SU-DHL-6 (cell line): ENCODE data around the gene DCAF12L1.

Experiments used
- H2AFZ ChIP-seq: fragments of 200-600 bp; sonication (generic); 2 replicates; pipeline ENCODE4 v1.6.1; 2014; ENCODE audit warnings: low read depth, mild to moderate bottlenecking, moderate library complexity, mixed read lengths, antibody characterized with exemption, low read length; ENCODE audit not compliant: severe bottlenecking
- H3F3A ChIP-seq: fragments of 200-600 bp; shearing (Covaris generic); 2 replicates; pipeline ENCODE4 v1.6.0; 2016; ENCODE audit warnings: antibody characterized with exemption, mild to moderate bottlenecking; ENCODE audit not compliant: insufficient read depth
- H3K27ac ChIP-seq: fragments of 200-600 bp; sonication (generic); 2 replicates; pipeline ENCODE4 v1.5.1; 2016; ENCODE audit warnings: low read depth, mild to moderate bottlenecking, low read length, moderate library complexity, mixed read lengths
- H3K27me3 ChIP-seq: fragments of 200-600 bp; sonication (generic), shearing (Covaris generic); 2 replicates; pipeline ENCODE4 v1.6.0; 2014; ENCODE audit warnings: mild to moderate bottlenecking, low read length
- H3K36me3 ChIP-seq: fragments of 200-600 bp; sonication (generic); 2 replicates; pipeline ENCODE4 v1.6.1; 2014; ENCODE audit warnings: mild to moderate bottlenecking, low read length, mixed read lengths
- H3K4me2 ChIP-seq: fragments of 300-600, 200-600 bp; shearing (Covaris generic), sonication (generic); 2 replicates; pipeline ENCODE4 v1.6.0; 2014; ENCODE audit warnings: low read length, low read depth, mild to moderate bottlenecking; ENCODE audit not compliant: poor library complexity, severe bottlenecking
- H3K4me3 ChIP-seq: fragments of 200-600 bp; sonication (generic); 2 replicates; pipeline ENCODE4 v1.5.1; 2014; ENCODE audit warnings: antibody characterized with exemption, low read length, mild to moderate bottlenecking, mixed read lengths; ENCODE audit not compliant: insufficient read depth, poor library complexity, severe bottlenecking
- H3K79me2 ChIP-seq: fragments of 200-600 bp; sonication (generic); 2 replicates; pipeline ENCODE4 v1.6.1; 2014; ENCODE audit warnings: mild to moderate bottlenecking, low read length, moderate library complexity; ENCODE audit not compliant: insufficient read depth
- H3K9ac ChIP-seq: fragments of 200-600 bp; sonication (generic); 2 replicates; pipeline ENCODE4 v1.7.0; 2014; ENCODE audit warnings: mild to moderate bottlenecking, low read length
- H3K9me2 ChIP-seq: fragments of 200-600 bp; sonication (generic); replicated peaks from 2 replicates; pipeline ENCODE4 v1.6.1; 2014; ENCODE audit warnings: low read length; ENCODE audit not compliant: insufficient read depth
- H3K9me3 ChIP-seq: fragments of 200-600 bp; sonication (generic); 2 replicates; pipeline ENCODE4 v1.6.1; 2014; ENCODE audit warnings: low read length, mixed read lengths; ENCODE audit not compliant: insufficient read depth
- H4K20me1 ChIP-seq: fragments of 200-600 bp; sonication (generic); 2 replicates; pipeline ENCODE4 v1.6.1; 2014; ENCODE audit warnings: low read depth, mild to moderate bottlenecking, antibody characterized with exemption, low read length, moderate library complexity, mixed read lengths
- EZH2phosphoT487 ChIP-seq: fragments of 200-600 bp; sonication (generic), shearing (Covaris generic); conservative IDR thresholded peaks from 2 replicates; pipeline ENCODE4 v1.6.1; 2018; ENCODE audit warnings: mild to moderate bottlenecking, antibody characterized with exemption, low read length, moderate library complexity, mixed read lengths
- TF ChIP-seq, protein P1 (sequence below): fragments of 200-600 bp; sonication (generic); IDR thresholded peaks from one replicate; pipeline ENCODE4 v1.5.1; 2017; ENCODE audit warnings: antibody characterized with exemption, mild to moderate bottlenecking, low read length, moderate library complexity; ENCODE audit not compliant: insufficient read depth, poor library complexity, severe bottlenecking

DCAF12L1 gene

DNA sequence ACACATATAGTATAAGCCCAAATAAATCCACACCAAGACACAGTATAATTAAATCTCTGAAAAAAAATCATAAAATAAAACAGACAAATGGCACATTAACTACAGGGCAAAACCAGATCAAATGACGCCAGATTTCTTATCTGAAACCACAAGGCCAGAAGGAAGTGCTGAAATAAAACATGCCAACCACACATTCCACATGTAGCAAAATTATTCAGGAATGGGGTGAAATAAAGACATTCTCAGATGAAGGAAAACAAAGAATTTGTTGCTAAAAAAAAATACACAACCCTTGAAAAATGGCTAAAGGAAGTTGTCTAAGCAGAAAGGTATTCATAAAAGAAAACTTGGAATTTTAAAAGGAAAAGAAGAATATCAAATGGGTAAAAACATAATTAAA, 4.5 kb upstream of the DCAF12L1 start:
- Histone ChIP-seq H3K27ac (no peak overlapping the region), H3K4me3 (no peak overlapping the region), H3K9me3 (no peaks in the 10 kb centered on the region), H3K9ac (no peak overlapping the region), H3K79me2 (no peaks in the 10 kb centered on the region), H3K9me2 (no peaks in the 10 kb centered on the region), H3K27me3 (no peaks in the 10 kb centered on the region), H2AFZ (no peak overlapping the region), H3K4me2 (no peak overlapping the region), H4K20me1 (no peaks in the 10 kb centered on the region), H3K36me3 (no peaks in the 10 kb centered on the region), H3F3A (no peaks in the 10 kb centered on the region)
- TF ChIP-seq EZH2phosphoT487, result no peak
- TF ChIP-seq, protein P1, sequence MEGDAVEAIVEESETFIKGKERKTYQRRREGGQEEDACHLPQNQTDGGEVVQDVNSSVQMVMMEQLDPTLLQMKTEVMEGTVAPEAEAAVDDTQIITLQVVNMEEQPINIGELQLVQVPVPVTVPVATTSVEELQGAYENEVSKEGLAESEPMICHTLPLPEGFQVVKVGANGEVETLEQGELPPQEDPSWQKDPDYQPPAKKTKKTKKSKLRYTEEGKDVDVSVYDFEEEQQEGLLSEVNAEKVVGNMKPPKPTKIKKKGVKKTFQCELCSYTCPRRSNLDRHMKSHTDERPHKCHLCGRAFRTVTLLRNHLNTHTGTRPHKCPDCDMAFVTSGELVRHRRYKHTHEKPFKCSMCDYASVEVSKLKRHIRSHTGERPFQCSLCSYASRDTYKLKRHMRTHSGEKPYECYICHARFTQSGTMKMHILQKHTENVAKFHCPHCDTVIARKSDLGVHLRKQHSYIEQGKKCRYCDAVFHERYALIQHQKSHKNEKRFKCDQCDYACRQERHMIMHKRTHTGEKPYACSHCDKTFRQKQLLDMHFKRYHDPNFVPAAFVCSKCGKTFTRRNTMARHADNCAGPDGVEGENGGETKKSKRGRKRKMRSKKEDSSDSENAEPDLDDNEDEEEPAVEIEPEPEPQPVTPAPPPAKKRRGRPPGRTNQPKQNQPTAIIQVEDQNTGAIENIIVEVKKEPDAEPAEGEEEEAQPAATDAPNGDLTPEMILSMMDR, result no peak

DNA sequence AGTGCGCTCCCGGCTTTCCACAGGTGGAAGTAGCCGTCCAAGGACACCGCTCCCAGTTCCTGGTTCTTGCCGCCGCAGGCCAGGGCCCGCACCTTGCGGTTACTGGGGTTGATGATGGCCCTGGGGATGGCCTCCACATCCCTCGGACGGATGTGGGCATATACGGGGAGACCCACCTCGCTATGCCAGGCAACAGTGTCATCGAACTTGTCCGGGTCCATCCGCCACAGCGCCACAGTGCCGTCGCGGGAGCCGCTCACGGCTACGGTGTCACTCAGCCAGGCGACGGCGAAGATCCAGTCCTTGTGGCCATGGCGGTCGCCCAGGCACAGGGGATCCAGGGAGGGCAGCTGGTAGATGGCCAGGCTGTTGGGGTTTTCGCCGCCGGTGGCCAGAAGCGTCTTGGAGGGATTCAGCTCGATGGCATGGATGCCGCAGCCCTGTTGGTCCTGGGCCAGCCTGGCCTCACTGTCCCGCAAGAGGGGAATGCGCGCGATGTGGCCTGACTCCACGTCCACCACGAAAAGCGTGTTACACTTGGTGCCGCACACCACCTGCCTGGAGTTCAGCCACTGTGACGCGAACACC, 795 bp downstream of the DCAF12L1 start:
- Histone ChIP-seq H3K27me3 (no peaks in the 10 kb centered on the region), H3K4me3 (no peak overlapping the region), H3K79me2 (no peaks in the 10 kb centered on the region), H3K4me2 (no peak overlapping the region), H4K20me1 (no peaks in the 10 kb centered on the region), H3K9ac (no peak overlapping the region), H3F3A (no peaks in the 10 kb centered on the region), H2AFZ (no peak overlapping the region), H3K9me2 (no peaks in the 10 kb centered on the region), H3K36me3 (no peaks in the 10 kb centered on the region), H3K27ac (no peak overlapping the region), H3K9me3 (no peaks in the 10 kb centered on the region)
- TF ChIP-seq, protein P1, result no peak
- TF ChIP-seq EZH2phosphoT487, result no peak

DNA sequence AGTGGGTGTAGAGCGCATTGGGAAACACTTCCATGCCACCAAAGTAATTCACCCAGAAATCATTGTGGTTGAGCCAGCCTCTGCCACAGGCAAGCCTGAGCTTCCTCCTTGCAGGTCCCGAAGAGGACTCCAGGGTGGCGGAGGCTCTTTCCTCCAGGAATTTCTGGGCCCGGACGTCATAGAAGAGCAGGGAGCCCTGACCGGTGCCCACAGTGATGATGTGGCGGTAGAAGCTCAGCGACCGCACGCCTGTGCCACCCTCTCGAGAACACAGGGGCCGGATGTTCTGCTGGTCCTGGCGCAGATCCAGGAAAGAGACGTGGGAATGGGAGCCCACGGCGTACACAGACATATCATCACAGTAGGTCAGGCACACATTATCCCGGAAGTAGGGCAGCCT, 1.3 kb downstream of the DCAF12L1 start:
- H3K27me3 ChIP-seq, result no peaks in the 10 kb centered on the region
- no peak overlapping the region for H3K4me2 ChIP-seq
- no peaks in the 10 kb centered on the region for H3K79me2 ChIP-seq
- no peaks in the 10 kb centered on the region for H3F3A ChIP-seq
- no peaks in the 10 kb centered on the region for H4K20me1 ChIP-seq
- no peak overlapping the region for H3K4me3 ChIP-seq
- no peaks in the 10 kb centered on the region for H3K9me2 ChIP-seq
- no peak overlapping the region for H3K9ac ChIP-seq
- H3K9me3 ChIP-seq, result no peaks in the 10 kb centered on the region
- no peak overlapping the region for H2AFZ ChIP-seq
- H3K27ac ChIP-seq, result no peak overlapping the region
- TF ChIP-seq, protein P1, result no peak
- no peak for TF ChIP-seq EZH2phosphoT487
- H3K36me3 ChIP-seq, result no peaks in the 10 kb centered on the region
